ENCODE data around the gene EHD2. TPM values are rescaled to one million over a fixed set of nuclear protein-coding genes. Genes with fewer than 3 reads are reported as not detected.

The EHD2 gene
- total and polyA plus RNA-seq, 2 of the 4 experiments (the other 2 are of a cell fraction): 35.3 to 181 TPM

DNA sequence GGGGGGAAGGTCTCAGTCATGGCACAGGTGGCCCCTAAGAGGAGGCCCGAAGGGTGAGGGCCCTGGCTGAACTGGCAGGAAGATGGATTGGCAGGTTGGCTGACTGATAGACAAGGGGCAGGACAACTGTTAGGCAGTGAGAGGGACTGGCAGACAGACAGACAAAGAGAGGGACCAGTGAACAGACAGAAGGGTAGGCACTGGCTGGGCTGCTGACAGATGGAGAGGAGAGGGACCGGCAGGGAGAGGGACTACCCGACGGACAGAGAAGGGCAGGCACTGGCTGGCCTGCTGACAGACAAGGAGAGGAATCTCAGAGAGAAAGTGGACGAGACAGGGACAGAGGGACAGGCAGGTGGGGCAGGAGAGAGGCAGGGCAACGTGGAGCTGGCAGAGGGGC lies 31.8 kb upstream of the EHD2 start:
- intact Hi-C loops (cut with micrococcal nuclease): no loop called here

More for the DNA sequence above, 31.8 kb upstream of the EHD2 start:
- no peak overlapping the region; the same call in 1 of the 2 replicates for H3K4ac ChIP-seq (ENCODE audit: low read depth, low read length)
- no TSS peak for BruUV-seq (replicated peaks)
- no peak overlapping the region for H4K5ac ChIP-seq (ENCODE audit: low read depth, low read length)
- H2AFZ ChIP-seq (replicated peaks; ENCODE audit: low read length, poor library complexity): no peak overlapping the region
- no peak overlapping the region for H3K14ac ChIP-seq (replicated peaks; ENCODE audit: low read depth, low read length)
- H3K4me3 ChIP-seq (ENCODE audit: insufficient read depth, low read depth, low read length): no peak overlapping the region
- DNase-seq (no peak), ATAC-seq (ENCODE audit: low read depth) (no peak)
- no peaks in the 10 kb centered on the region for H3K4me1 ChIP-seq (ENCODE audit: control insufficient read depth, insufficient read depth, low read length)
- H3K36me3 ChIP-seq (ENCODE audit: control insufficient read depth, insufficient read depth, low read length): peaks cover 51% of the 10 kb centered on the region
- no peak overlapping the region for H3K18ac ChIP-seq (ENCODE audit: low read depth, low read length)
- H2AK5ac ChIP-seq (ENCODE audit: low read depth, low read length): no peak overlapping the region
- H3K56ac ChIP-seq (ENCODE audit: extremely low read depth, insufficient read depth, low read length): no peak overlapping the region
- ChIA-PET POLR2A (ENCODE audit: unreplicated experiment) (no interaction called here), CTCF (no interaction called here)
- H3K9me3 ChIP-seq (ENCODE audit: control insufficient read depth, insufficient read depth, low read length): no peaks in the 10 kb centered on the region
- no peak for TF ChIP-seq MXI1 (IDR thresholded peaks at IDR 0.05; ENCODE audit: borderline replicate concordance, low read depth, low read length)
- no peak for TF ChIP-seq CEBPB (IDR thresholded peaks at IDR 0.05; ENCODE audit: low read depth, low read length)
- peaks cover 9% of the 10 kb centered on the region for H4K20me1 ChIP-seq (ENCODE audit: insufficient read depth, low read length)
- 0 out of 2 replicates have a peak, but pooled peaks cover 8% of the 10 kb centered on the region for H3K9me1 ChIP-seq (ENCODE audit: insufficient read depth, low read length)
- peaks cover 18 to 41% of the 10 kb centered on the region in 2 experiments for H3K79me1 ChIP-seq (ENCODE audit: low read depth in 1 of 2, low read length in 2 of 2)
- no peaks in the 10 kb centered on the region for H3K27me3 ChIP-seq (ENCODE audit: control insufficient read depth, insufficient read depth, low read length)
- no peak overlapping the region for H2AK9ac ChIP-seq (replicated peaks; ENCODE audit: low read depth, low read length, poor library complexity)
- dilution Hi-C loops (cut with HindIII; ENCODE audit: low sequenced_read_pairs, unreplicated experiment): no loop called here
- H3K9ac ChIP-seq (ENCODE audit: low read depth, low read length): no peak overlapping the region
- H2BK120ac ChIP-seq (ENCODE audit: low read depth, low read length): no peak overlapping the region
- no peak overlapping the region for H3K27ac ChIP-seq (ENCODE audit: insufficient read depth, low read length)
- in situ Hi-C loops (cut with MboI; ENCODE audit: low sequenced_read_pairs): no loop called here
- 90% methylated on average over 4 of the region's 6 CpGs; no CpG with 5 or more reads in 1 of the 2 experiments for WGBS, 2 experiments (ENCODE audit: extremely low coverage in 2 of 2, insufficient read length in 1 of 2)
- no peak overlapping the region for H2BK5ac ChIP-seq (ENCODE audit: low read depth, low read length, poor library complexity, severe bottlenecking)
- no peak overlapping the region for H2BK20ac ChIP-seq (ENCODE audit: low read depth, low read length)
- H3K4me2 ChIP-seq (ENCODE audit: low read depth, low read length): no peak overlapping the region
- H4K91ac ChIP-seq (ENCODE audit: insufficient read depth, low read depth, low read length): no peak overlapping the region
- H2BK15ac ChIP-seq (ENCODE audit: low read depth, low read length): no peak overlapping the region
- H3K23ac ChIP-seq (ENCODE audit: low read depth, low read length): no peak overlapping the region
- no peak overlapping the region for H4K8ac ChIP-seq (ENCODE audit: low read depth in 2 of 2, low read length in 2 of 2)

Data from IMR-90 (cell line).